ENCODE measurements around the gene KHDC4. TPM values are rescaled to one million over a fixed set of nuclear protein-coding genes. Genes with fewer than 3 reads are reported as not detected.

KHDC4 gene
- 10 to 100 TPM; 80.2 to 99.4 TPM for total RNA-seq

GRCh38 chr1:155934097-155934935 is at the start of gene KHDC4:
Gene KHDC4, minus strand, starts transcription at chr1:155934413. Its CDS starts 40 bp downstream, at chr1:155934373.
- ATAC-seq (peak; percentile 96), DNase-seq (peak; percentile 98)
- Mint-ChIP-seq H3K4me3 (no peak within 1 kb of the TSS), H3K27me3 (no peaks in the 10 kb centered on the region), H3K36me3 (peaks cover 28% of the 10 kb centered on the region), H3K4me1 (peaks cover 45% of the 10 kb centered on the region), H3K9me3 (ENCODE audit: low read depth) (no peaks in the 10 kb centered on the region), H3K27ac (no peak within 1 kb of the TSS)
- CTCF ChIA-PET: interaction anchor here (0.9 to 4.5 kb wide), 10 partner anchors 11 to 132 kb away, joined by 3 to 56 read pairs (median 15); partner anchors contain the start of gene ARHGEF2

GRCh38 chr1:155983191-155984024 is 49.2 kb upstream of the KHDC4 start:
- DNase-seq (no peak), ATAC-seq (no peak)
- Mint-ChIP-seq H3K27ac (no peak overlapping the region), H3K4me1 (peaks cover 37% of the 10 kb centered on the region), H3K27me3 (no peaks in the 10 kb centered on the region), H3K36me3 (peaks cover 2% of the 10 kb centered on the region), H3K9me3 (ENCODE audit: low read depth) (no peaks in the 10 kb centered on the region), H3K4me3 (no peak overlapping the region)
- CTCF ChIA-PET: interaction anchor here (0.6 to 12.2 kb wide), 9 partner anchors 8 to 83 kb away, joined by 3 to 119 read pairs (median 4); partner anchors contain the start of gene KHDC4

GRCh38 chr1:155982106-155982505 is 47.9 kb upstream of the KHDC4 start:
- CTCF ChIA-PET: interaction anchor here (1.2 to 12.2 kb wide), 3 partner anchors 34 to 48 kb away, joined by 3 to 119 read pairs (median 16); partner anchors contain the start of gene KHDC4
- no peaks in the 10 kb centered on the region for H3K27me3 Mint-ChIP-seq
- H3K4me3 Mint-ChIP-seq: no peak overlapping the region
- H3K4me1 Mint-ChIP-seq: peaks cover 37% of the 10 kb centered on the region
- ATAC-seq (no peak), DNase-seq (no peak)
- H3K27ac Mint-ChIP-seq: peak overlapping the region; percentile 48
- no peaks in the 10 kb centered on the region for H3K9me3 Mint-ChIP-seq (ENCODE audit: low read depth)
- H3K36me3 Mint-ChIP-seq: peaks cover 5% of the 10 kb centered on the region

- peaks cover 5% of the 10 kb centered on the region for H3K36me3 Mint-ChIP-seq
- no peak for ATAC-seq
- H3K4me3 Mint-ChIP-seq: peak overlapping the region; percentile 98
- peak overlapping the region; percentile 63 for H3K27ac Mint-ChIP-seq
- DNase-seq: no peak
- CTCF ChIA-PET: interaction anchor here (0.9 to 12.2 kb wide), 9 partner anchors 8 to 85 kb away, joined by 3 to 119 read pairs (median 9); partner anchors contain the start of gene KHDC4
- no peaks in the 10 kb centered on the region for H3K9me3 Mint-ChIP-seq (ENCODE audit: low read depth)
- peaks cover 39% of the 10 kb centered on the region for H3K4me1 Mint-ChIP-seq
- no peaks in the 10 kb centered on the region for H3K27me3 Mint-ChIP-seq
Measured at GRCh38 chr1:155981266-155982088, 47.3 kb upstream of the KHDC4 start.

GRCh38 chr1:155979597-155980343 is 45.6 kb upstream of the KHDC4 start:
- Mint-ChIP-seq H3K27ac (peak overlapping the region; percentile 92), H3K9me3 (ENCODE audit: low read depth) (no peaks in the 10 kb centered on the region), H3K36me3 (peaks cover 15% of the 10 kb centered on the region), H3K4me1 (peaks cover 55% of the 10 kb centered on the region), H3K27me3 (no peaks in the 10 kb centered on the region), H3K4me3 (peak overlapping the region; percentile 98)
- ATAC-seq (no peak), DNase-seq (no peak)
- CTCF ChIA-PET: interaction anchor here (0.8 to 12.2 kb wide), 11 partner anchors 9 to 162 kb away, joined by 3 to 119 read pairs (median 9); partner anchors contain the start of gene KHDC4

- CTCF ChIA-PET: interaction anchor here (0.8 to 12.2 kb wide), 12 partner anchors 10 to 163 kb away, joined by 3 to 119 read pairs (median 6); partner anchors contain the start of gene KHDC4
- H3K27ac Mint-ChIP-seq: peak overlapping the region; percentile 92
- H3K9me3 Mint-ChIP-seq (ENCODE audit: low read depth): no peaks in the 10 kb centered on the region
- H3K4me3 Mint-ChIP-seq: peak overlapping the region; percentile 98
- no peaks in the 10 kb centered on the region for H3K27me3 Mint-ChIP-seq
- peaks cover 21% of the 10 kb centered on the region for H3K36me3 Mint-ChIP-seq
- DNase-seq (no peak), ATAC-seq (peak; percentile 3)
- H3K4me1 Mint-ChIP-seq: peaks cover 61% of the 10 kb centered on the region
Measured at GRCh38 chr1:155978973-155979429, 44.8 kb upstream of the KHDC4 start.

GRCh38 chr1:155978325-155978972 is 44.2 kb upstream of the KHDC4 start, which contains the start of gene ARHGEF2:
Gene ARHGEF2, minus strand, starts transcription at chr1:155978547. Its CDS starts 120 bp downstream, at chr1:155978427.
- peak; percentile 80 for ATAC-seq
- Mint-ChIP-seq H3K9me3 (ENCODE audit: low read depth) (no peaks in the 10 kb centered on the region), H3K36me3 (peaks cover 22% of the 10 kb centered on the region), H3K4me1 (peaks cover 62% of the 10 kb centered on the region), H3K27ac (peak within 1 kb of the TSS; percentile 92), H3K4me3 (peak within 1 kb of the TSS; percentile 98), H3K27me3 (no peaks in the 10 kb centered on the region)
- DNase-seq: peak; percentile 91
- CTCF ChIA-PET: interaction anchor here (0.8 to 12.2 kb wide), 12 partner anchors 10 to 149 kb away, joined by 3 to 119 read pairs (median 6); partner anchors contain the start of gene KHDC4

- Mint-ChIP-seq H3K9me3 (ENCODE audit: low read depth) (no peaks in the 10 kb centered on the region), H3K27me3 (no peaks in the 10 kb centered on the region), H3K4me1 (peaks cover 66% of the 10 kb centered on the region), H3K36me3 (peaks cover 24% of the 10 kb centered on the region), H3K27ac (peak overlapping the region; percentile 92), H3K4me3 (peak overlapping the region; percentile 98)
- peak; percentile 24 for ATAC-seq
- CTCF ChIA-PET: interaction anchor here (0.5 to 12.2 kb wide), 20 partner anchors 9 to 273 kb away, joined by 3 to 119 read pairs (median 4); partner anchors contain the start of gene KHDC4
- DNase-seq: peak; percentile 61
Measured at GRCh38 chr1:155977690-155978324, 43.6 kb upstream of the KHDC4 start.

GRCh38 chr1:155976913-155977689 is 42.9 kb upstream of the KHDC4 start:
- H3K4me3 Mint-ChIP-seq: peak overlapping the region; percentile 98
- peak; percentile 46 for DNase-seq
- ATAC-seq: no peak
- peaks cover 28% of the 10 kb centered on the region for H3K36me3 Mint-ChIP-seq
- H3K4me1 Mint-ChIP-seq: peaks cover 67% of the 10 kb centered on the region
- H3K27ac Mint-ChIP-seq: peak overlapping the region; percentile 92
- H3K27me3 Mint-ChIP-seq: no peaks in the 10 kb centered on the region
- H3K9me3 Mint-ChIP-seq (ENCODE audit: low read depth): no peaks in the 10 kb centered on the region
- CTCF ChIA-PET: interaction anchor here (0.5 to 12.2 kb wide), 18 partner anchors 8 to 272 kb away, joined by 3 to 119 read pairs (median 4); partner anchors contain the start of gene KHDC4
